GM18520 (cell line): ENCODE measurements around the gene ZNF214.
"Not testable (repeated sequence)": the region's sequence is repeated elsewhere in the genome, so short reads cannot be mapped to it uniquely, and the experiment has no call there.

Source experiments
- ATAC-seq: cut with Tn5 transposase; IDR thresholded peaks from one replicate; pipeline ENCODE4 v1.9.1; 2021; ENCODE audit not compliant: unreplicated experiment

ZNF214 gene

DNA sequence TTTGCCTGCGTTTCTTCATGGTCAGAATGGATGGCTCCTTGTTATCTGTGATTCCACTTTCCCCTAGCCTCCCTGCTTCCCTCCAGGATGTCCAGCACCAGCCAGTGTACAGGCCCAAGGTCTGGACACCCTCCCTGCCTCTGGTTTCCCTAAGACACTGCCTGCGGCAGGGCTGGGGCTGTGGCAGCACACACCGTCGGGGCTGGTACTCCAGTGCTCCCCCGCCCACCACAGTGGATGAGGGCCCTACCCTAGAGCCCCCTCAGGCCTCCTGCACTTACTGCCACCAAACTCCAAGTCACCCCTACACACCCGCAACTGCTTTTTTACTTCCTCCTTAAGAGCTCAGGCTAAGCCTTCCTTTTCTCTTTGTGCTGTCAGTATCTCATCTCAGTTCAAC is 28.9 kb downstream of the ZNF214 start:
- no peak for ATAC-seq

DNA sequence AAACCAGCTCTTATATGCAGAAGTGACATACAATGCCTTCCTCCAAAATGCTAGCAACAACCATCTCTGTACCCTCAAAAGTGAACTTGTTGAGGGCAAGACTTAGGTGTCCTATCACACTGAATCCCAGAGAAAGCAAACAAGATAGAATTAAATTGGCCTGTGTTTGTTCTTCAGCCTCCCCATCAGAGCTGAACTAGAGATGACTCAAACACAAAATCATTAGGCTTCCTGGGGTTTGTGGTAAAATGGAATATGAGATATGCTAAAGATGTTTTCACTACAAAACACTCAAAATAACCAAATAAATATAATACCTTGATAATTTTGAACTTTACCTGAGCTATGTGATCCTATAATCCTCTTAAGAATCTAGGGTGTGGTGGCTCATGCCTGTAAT is 31.6 kb downstream of the ZNF214 start:
- no peak for ATAC-seq

DNA sequence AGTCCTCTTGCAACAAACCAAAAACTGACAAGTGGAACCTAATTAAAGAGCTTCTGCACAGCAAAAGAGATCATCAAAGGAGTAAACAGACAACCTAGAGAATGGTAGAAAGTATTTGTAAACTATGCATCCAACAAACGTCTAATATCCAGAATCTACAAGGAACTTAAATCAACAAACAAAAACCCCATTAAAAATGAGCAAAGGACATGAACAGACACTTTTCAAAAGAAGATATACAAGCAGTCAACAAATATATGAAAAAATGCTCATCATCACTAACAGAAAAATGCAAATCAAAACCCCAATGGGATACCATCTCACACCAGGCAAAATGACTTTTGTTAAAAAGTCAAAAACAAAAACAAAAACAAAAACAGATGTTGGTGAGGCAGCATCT is 33.7 kb downstream of the ZNF214 start:
- no peak for ATAC-seq

DNA sequence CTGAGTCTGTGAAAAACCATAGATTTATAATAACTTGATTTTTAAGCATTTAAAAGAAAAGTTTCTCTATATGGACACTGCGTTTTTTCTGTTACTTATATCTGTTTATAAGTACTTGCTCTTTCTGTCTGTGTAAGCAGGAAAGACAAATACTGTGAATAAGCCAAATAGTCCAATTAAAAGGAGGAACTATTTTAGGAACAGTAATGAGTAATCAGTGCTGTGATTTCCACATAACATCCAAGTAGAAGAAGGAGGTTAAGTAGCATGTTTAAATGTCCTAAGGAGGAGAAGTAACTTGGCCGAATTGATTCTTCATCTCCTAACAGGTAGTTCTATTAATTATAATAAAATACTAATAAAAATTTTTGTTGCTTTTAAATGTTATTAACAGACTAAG is 40.8 kb downstream of the ZNF214 start:
- no peak for ATAC-seq

DNA sequence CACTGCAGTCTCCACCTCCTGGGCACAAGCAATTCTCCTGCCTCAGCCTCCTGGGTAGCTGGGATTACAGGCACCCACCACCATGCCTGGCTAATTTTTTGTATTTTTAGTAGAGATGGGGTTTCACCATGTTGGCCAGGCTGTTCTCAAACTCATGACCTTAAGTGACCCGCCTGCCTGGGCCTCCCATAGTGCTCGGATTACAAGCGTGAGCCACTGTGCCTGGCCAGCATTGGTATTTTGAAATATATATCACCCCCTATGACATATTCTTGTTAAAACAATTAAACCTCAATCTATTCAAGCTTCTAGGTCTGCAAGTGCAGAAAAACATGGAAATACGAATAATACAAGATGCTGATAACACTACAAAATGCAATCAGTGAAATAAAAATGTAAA is 50.3 kb downstream of the ZNF214 start:
- ATAC-seq: not testable (repeated sequence)

DNA sequence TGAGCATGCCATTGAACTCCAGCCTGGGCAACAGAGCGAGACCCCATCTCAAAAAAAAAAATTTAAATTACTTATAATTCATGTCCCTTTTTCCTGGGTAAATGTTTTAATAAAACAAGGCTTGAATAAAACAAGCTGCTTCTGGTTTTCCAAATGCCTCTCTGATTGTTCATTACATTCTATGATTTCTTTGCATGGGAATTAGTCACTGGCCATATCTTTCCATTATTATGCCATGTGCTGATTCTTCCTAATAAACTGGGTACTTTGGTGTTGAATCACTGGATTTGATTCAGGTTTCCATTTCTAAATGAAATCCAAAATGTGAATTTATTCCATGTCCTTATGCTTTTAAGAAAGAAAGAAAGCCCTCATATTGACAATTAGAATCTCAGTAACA is 51.3 kb downstream of the ZNF214 start:
- ATAC-seq: no peak

DNA sequence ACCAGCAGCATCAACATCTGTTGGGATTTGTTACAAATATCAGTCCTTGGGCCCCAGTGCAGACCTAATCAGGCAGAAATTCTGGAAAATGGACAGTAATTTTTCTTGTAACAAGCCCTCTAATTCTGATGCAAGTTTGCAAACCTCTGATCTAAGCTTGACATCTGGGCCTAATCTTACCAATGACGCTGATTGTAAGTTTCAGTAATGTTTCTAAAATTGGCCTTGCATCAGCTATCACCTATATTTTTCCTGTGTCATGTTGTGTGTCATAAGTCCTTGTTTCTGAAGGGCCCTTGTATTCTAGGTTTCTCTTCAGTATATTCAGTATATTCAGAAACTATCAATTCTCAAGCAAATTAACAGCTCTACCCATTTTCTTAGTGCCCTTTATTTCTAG is 57.5 kb downstream of the ZNF214 start:
- ATAC-seq: no peak

DNA sequence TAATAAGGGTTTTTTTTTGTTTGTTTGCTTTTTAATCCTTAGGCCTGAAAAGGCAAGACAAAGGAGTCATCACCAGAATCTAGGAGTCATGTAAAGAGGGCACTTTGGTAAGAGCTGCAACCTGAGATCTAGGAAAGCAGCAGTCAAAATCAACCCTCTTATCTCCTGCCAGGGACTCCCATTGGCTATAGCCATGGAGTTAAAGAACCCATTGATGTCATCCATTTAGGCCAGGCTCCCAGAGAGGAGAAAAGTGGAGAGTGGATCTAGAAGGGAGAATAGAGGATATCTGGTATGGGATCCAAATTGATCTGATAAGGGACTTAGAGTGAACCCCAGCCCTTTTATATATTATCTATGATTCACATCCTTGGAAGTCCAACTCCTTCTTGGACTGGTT is 58.0 kb downstream of the ZNF214 start:
- no peak for ATAC-seq

DNA sequence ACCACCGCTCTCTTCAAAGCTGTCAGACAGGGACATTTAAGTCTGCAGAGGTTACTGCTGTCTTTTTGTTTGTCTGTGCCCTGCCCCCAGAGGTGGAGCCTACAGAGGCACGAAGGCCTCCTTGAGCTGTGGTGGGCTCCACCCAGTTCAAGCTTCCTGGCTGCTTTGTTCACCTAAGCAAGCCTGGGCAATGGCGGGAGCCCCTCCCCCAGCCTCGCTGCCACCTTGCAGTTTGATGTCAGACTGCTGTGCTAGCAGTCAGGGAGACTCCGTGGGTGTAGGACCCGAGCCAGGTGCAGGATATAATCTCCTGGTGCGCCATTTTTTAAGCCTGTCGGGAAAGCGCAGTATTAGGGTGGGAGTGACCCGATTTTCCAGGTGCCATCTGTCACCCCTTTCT is 65.9 kb downstream of the ZNF214 start:
- not testable (repeated sequence) for ATAC-seq
